ENCODE results near the gene MCTP1.

Gene MCTP1

DNA sequence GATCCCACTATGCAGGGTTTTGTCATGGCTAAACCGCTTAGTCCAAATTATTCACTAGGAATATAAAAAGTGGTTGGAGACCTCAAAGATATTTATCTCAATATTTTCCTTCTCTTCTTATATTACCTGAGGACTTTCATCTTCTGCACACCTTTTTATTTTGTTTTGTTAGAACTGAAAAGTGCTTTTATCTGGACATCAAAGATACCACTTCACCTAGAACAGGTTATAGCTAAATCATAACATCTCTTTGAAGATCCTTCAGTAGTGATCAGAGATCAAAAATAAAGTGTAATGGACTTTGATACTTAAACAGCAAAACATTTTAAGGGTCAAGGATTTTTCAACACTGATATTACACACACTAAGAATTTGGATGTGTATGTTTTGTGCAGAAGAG lies 160.2 kb downstream of the MCTP1 start:
- in situ Hi-C loops (cut with HindIII; ENCODE audit: low pct_unique_long_range_greater_than_20kb, low sequenced_read_pairs) = no loop called here
- no peak for DNase-seq (ENCODE audit: low read depth in 1 of 2, low spot score in 1 of 2)
- no peak for TF ChIP-seq JUND (IDR thresholded peaks at IDR 0.05; ENCODE audit: low read depth)

DNA sequence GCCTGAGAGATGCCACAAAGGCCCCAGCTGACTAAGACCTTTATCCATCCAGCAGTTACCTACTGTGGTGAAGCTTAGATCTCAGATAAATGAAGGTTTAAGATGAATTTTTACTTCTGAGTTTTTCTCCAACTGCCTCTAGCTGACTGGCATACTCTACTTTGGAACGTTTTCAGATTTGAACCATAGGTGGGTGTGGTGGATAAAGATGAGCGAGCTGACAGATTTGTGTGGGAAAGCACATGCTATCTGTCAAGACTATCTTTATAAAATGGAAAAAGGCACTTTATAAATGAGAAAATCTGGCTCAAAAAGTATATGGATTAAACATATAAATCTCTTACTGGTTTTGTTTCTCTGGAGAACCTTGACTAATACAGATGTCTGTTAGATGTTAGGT lies 160.8 kb downstream of the MCTP1 start:
- in situ Hi-C loops (cut with HindIII; ENCODE audit: low pct_unique_long_range_greater_than_20kb, low sequenced_read_pairs) = no loop called here

DNA sequence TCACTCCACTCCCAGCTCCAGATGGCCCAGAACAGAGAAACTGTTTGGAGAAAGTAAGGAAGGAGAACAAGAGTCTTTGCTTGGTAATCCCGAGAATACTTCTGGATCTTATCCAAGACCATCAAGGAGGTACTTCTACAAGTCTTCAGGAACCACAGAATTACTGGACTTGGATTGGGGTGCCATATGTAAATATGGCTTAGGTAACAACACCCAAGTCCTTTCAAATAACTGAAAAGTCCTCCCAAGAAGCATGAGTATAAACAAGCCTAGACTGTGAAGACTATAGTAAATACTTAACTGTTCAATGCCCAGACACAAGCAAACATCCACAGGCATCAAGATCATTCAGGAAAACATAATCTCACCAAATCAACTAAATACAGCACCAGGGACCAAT lies 170.0 kb downstream of the MCTP1 start:
- TF ChIP-seq JUND (IDR thresholded peaks at IDR 0.05; ENCODE audit: low read depth) = no peak
- DNase-seq (ENCODE audit: low read depth in 1 of 2, low spot score in 1 of 2) = no peak
- in situ Hi-C loops (cut with HindIII; ENCODE audit: low pct_unique_long_range_greater_than_20kb, low sequenced_read_pairs) = no loop called here

More for the DNA sequence above, 160.8 kb downstream of the MCTP1 start:
- no peak for TF ChIP-seq JUND (IDR thresholded peaks at IDR 0.05; ENCODE audit: low read depth)
- DNase-seq (ENCODE audit: low read depth in 1 of 2, low spot score in 1 of 2) = no peak

DNA sequence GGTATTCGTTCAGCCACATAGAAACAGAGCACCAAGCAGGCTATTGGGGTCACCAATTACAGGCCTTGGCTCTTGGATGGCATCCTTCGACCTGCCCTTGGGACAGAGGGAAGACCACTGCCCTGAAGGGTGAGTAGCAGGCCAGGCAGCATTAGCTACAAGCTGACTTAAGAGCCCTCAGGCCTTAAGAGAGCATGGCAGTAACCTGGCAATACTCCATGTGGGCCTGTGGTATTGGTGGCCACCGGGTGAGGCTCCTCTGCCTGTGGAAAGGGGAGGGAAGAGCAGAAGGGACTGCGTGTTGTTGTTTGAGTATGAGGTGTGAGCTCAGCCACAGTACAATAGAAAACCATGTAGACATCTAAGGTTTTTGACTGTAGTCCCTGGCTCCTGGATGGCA lies 170.6 kb downstream of the MCTP1 start:
- in situ Hi-C loops (cut with HindIII; ENCODE audit: low pct_unique_long_range_greater_than_20kb, low sequenced_read_pairs) = no loop called here
- no peak for DNase-seq (ENCODE audit: low read depth in 1 of 2, low spot score in 1 of 2)
- TF ChIP-seq JUND (IDR thresholded peaks at IDR 0.05; ENCODE audit: low read depth) = no peak

DNA sequence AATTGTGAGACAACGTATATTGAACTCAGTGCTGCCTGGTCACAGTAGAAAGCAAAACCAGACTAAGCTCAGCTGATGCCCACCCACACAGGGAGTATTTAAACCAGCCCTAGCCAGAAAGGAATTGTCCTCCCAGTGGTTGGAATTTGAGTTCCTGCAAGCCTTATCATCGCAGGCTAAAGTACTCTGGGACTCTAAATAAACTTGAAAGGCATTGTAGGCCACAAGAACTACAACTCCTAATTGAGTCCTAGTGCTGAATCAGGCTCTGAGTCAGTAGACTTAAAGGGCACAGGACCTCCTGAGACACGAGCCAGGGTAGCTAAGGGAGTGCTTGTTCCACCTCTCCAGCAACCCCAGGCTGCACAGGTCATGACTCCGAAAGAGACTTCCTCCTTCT lies 171.4 kb downstream of the MCTP1 start:
- TF ChIP-seq JUND (IDR thresholded peaks at IDR 0.05; ENCODE audit: low read depth) = no peak
- no peak for DNase-seq (ENCODE audit: low read depth in 1 of 2, low spot score in 1 of 2)
- in situ Hi-C loops (cut with HindIII; ENCODE audit: low pct_unique_long_range_greater_than_20kb, low sequenced_read_pairs) = no loop called here

DNA sequence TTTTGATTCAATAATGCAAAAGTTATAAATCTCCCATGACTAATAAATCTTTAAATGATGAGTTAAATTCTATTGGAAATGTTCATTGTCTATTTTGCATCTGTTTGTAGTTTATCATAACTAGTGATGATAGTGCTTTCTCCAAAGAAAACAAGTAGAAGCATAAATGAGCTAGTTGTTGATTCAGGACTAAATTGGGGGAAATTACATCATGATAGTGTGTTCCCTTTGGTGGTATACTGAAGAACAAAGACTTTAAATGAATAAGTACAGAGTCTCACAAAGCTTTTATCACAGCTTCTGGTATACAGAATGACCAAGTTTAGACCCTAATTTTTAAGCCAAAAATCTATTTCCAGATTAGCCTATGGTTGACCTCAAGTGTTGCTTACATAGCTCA lies 173.8 kb downstream of the MCTP1 start:
- TF ChIP-seq JUND (IDR thresholded peaks at IDR 0.05; ENCODE audit: low read depth) = no peak
- in situ Hi-C loops (cut with HindIII; ENCODE audit: low pct_unique_long_range_greater_than_20kb, low sequenced_read_pairs) = no loop called here
- no peak for DNase-seq (ENCODE audit: low read depth in 1 of 2, low spot score in 1 of 2)

DNA sequence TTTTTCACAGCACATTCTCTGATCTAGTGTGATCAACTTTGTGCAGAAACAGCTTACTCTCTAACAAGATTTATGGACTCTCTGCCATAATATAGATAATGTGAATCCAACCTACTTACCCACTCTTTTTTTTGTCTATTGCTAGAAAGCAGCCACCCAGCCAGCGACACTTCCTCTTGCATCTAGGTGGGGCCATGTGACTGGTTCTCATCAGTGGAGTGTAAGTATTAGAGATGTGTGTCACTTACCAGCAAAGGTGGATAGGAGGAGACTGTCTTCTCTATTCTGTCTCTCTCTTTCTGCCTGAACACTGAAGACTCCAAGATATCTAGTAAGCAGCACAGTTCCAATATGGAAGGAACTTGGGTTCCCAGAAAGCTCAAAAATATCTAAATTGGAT lies 174.8 kb downstream of the MCTP1 start:
- TF ChIP-seq JUND (IDR thresholded peaks at IDR 0.05; ENCODE audit: low read depth) = no peak
- in situ Hi-C loops (cut with HindIII; ENCODE audit: low pct_unique_long_range_greater_than_20kb, low sequenced_read_pairs) = no loop called here
- DNase-seq (ENCODE audit: low read depth in 1 of 2, low spot score in 1 of 2) = no peak

DNA sequence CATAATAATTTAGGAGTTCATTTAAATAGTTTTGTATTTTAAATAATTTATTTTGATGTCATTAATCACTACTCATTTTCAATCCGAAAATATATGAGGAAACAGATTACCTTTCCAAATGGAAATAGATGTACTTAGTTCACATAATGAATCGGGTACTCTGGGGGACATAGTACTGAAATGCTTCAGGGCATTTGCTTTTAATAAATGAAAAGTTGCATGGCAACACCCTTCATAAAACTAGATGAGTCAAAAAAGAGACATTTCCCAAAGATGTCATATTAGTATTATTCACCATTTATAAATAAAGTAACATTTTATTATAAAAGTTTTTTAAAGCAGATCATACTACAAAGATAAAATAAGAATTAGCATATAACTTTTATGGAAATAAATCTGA lies 177.8 kb downstream of the MCTP1 start:
- in situ Hi-C loops (cut with HindIII; ENCODE audit: low pct_unique_long_range_greater_than_20kb, low sequenced_read_pairs) = no loop called here
- DNase-seq (ENCODE audit: low read depth in 1 of 2, low spot score in 1 of 2) = no peak
- TF ChIP-seq JUND (IDR thresholded peaks at IDR 0.05; ENCODE audit: low read depth) = no peak

DNA sequence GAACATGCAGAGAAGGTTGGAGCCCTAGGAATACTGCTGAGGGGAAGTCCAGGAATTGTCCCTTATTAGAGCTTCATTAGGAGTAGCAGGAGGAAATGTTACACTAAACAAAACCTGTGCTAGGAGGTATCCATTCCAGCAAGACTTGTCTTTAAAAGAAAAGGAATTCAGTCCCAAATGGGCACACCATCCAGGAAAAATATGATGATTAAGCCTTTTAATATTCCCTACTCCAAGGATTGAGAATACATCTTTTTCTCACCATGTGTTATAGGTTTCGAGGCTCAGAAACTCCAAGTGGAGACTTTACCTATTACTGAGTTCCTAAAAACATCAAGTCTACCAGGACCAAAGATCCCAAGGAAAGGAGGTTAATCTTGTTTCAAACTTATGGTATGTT lies 179.3 kb downstream of the MCTP1 start:
- TF ChIP-seq JUND (IDR thresholded peaks at IDR 0.05; ENCODE audit: low read depth) = no peak
- no peak for DNase-seq (ENCODE audit: low read depth in 1 of 2, low spot score in 1 of 2)
- in situ Hi-C loops (cut with HindIII; ENCODE audit: low pct_unique_long_range_greater_than_20kb, low sequenced_read_pairs) = no loop called here

DNA sequence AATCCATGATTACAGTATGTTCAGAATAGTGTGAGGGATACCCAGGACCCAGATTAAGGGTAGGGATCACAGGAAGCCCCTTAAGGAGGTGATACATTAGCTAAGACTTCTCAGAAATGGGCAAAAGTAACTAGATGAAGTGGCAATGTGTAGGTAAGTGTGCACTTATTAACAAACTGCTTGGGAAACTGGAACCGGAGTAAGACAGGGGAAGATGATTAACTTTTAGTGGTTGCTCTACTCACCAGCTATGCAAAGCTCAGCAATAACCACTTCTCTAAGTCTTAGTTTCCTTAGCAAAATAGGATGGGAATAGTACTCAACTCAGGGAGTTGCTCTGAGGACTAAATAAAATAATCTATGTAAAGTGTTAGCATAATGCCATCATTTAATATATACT lies 182.2 kb downstream of the MCTP1 start:
- no peak for TF ChIP-seq JUND (IDR thresholded peaks at IDR 0.05; ENCODE audit: low read depth)
- in situ Hi-C loops (cut with HindIII; ENCODE audit: low pct_unique_long_range_greater_than_20kb, low sequenced_read_pairs) = no loop called here
- DNase-seq (ENCODE audit: low read depth in 1 of 2, low spot score in 1 of 2) = no peak

DNA sequence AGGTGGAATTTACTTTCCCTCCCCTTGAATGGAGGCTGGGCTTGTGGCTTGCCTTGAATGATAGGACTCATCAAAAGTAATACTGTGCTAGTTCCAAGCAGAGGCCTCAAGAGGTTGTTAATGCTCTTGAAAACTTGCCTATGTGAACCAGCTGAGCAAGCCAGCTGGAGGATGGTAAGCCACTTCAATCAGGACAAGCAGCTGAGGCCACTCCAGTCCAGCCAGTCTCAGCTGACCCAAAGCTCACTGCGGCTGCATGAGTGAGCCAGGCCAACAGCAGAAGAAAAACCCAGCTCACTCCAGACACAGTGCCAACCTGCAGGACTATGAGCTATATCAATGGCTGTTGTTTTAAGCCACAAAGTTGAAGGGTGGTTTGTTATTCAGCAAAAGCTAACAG lies 182.8 kb downstream of the MCTP1 start:
- in situ Hi-C loops (cut with HindIII; ENCODE audit: low pct_unique_long_range_greater_than_20kb, low sequenced_read_pairs) = no loop called here
- TF ChIP-seq JUND (IDR thresholded peaks at IDR 0.05; ENCODE audit: low read depth) = no peak
- peak in 1 of 2 experiments; percentile 5 for DNase-seq (ENCODE audit: low read depth in 1 of 2, low spot score in 1 of 2)

DNA sequence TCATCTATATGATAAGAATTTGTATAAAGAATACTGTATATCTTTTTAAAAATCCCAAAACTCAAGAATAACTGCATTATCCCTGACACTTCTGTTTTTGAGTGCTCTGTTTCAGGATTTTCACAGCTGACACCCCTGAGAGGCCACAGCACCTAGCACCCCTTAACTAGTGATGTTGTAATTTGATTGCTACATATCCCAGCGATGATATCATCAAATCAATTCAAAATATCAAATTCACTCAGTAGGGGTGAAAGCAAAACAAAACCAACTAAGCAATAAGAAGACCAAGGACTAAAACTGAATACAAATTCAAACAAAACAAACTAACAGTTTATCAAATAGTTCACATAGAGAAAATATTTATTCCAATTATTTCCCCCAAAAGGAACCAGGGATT lies 184.3 kb downstream of the MCTP1 start:
- TF ChIP-seq JUND (IDR thresholded peaks at IDR 0.05; ENCODE audit: low read depth) = no peak
- in situ Hi-C loops (cut with HindIII; ENCODE audit: low pct_unique_long_range_greater_than_20kb, low sequenced_read_pairs) = no loop called here
- DNase-seq (ENCODE audit: low read depth in 1 of 2, low spot score in 1 of 2) = no peak

DNA sequence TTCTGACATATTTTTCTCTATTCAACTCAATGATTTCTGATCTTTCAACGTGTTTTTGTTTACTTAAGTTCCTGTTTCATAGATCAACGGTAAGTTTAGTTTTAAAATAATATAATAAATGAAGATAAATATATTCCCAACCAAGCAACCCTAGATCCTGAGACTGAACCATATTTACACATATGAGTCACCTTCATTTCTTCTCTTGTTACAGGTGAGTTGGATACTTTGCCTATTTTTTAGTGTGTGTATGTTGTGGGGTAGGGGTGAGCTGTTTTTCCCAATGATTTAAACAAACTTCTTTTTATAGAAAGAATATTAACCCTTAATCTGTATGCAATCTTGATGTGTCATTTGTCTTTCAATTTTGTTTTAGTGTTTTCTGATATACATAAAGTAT lies 186.9 kb downstream of the MCTP1 start:
- in situ Hi-C loops (cut with HindIII; ENCODE audit: low pct_unique_long_range_greater_than_20kb, low sequenced_read_pairs) = no loop called here
- TF ChIP-seq JUND (IDR thresholded peaks at IDR 0.05; ENCODE audit: low read depth) = no peak
- DNase-seq (ENCODE audit: low read depth in 1 of 2, low spot score in 1 of 2) = no peak

DNA sequence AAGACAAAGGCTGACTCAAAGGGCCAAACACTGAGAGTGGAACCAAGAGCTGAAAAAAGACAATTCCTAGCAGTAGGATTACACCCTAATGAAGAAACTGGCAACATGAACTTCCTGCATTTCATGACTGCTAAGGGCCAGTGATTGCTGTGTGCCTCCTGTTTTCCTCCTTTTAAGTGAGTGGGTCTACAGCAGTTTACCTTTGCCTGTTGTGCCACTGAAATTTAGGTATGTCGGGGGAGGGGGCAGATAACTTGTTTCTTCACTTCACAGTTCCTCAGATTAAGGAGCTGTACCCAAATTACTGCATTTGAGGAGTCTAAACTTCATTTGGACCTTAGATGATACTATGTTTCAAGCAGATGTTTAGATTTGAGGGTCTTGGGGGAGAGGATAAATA lies 191.7 kb downstream of the MCTP1 start:
- TF ChIP-seq JUND (IDR thresholded peaks at IDR 0.05; ENCODE audit: low read depth) = no peak
- no peak for DNase-seq (ENCODE audit: low read depth in 1 of 2, low spot score in 1 of 2)
- in situ Hi-C loops (cut with HindIII; ENCODE audit: low pct_unique_long_range_greater_than_20kb, low sequenced_read_pairs) = no loop called here

DNA sequence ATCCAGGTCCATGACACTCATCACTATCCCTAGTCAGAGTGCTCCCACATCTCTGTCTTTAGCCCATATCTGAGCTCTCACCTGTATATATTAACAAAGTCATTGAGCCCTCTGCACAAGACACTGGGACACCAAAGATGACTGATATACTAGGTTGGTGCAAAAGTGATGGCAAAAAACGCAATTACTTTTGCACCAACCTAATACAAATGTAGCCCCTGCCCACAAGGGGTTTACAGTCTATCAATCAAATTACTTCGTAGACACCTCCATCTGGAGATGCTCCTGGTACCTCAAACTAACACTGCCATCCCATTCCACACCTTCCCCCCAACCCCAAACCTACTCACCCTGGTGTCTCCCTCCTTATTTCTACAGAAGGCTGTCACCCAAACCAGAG lies 194.1 kb downstream of the MCTP1 start:
- no peak for TF ChIP-seq JUND (IDR thresholded peaks at IDR 0.05; ENCODE audit: low read depth)
- DNase-seq (ENCODE audit: low read depth in 1 of 2, low spot score in 1 of 2) = no peak
- in situ Hi-C loops (cut with HindIII; ENCODE audit: low pct_unique_long_range_greater_than_20kb, low sequenced_read_pairs) = no loop called here
